Endodermal cell (in vitro differentiated cells): ENCODE data around the gene ATP12A. TPM values are rescaled to one million over a fixed set of nuclear protein-coding genes. Genes with fewer than 3 reads are reported as not detected.

Experiments
- DNase-seq: peaks from one replicate; pipeline ENCODE4 v3.0.0-alpha.2; 2017
- H3K27ac ChIP-seq: 2 replicates; pipeline ENCODE4 v1.5.1; 2013; ENCODE audit warnings: mild to moderate bottlenecking, low read depth, low read length, moderate library complexity
- H3K27me3 ChIP-seq: 2 replicates; pipeline ENCODE4 v1.6.1; 2013; ENCODE audit warnings: mild to moderate bottlenecking, low read length, moderate library complexity; ENCODE audit not compliant: insufficient read depth, control insufficient read depth, poor library complexity, severe bottlenecking
- H3K36me3 ChIP-seq: 2 replicates; pipeline ENCODE4 v1.7.0; 2013; ENCODE audit warnings: mild to moderate bottlenecking, low read length, moderate library complexity; ENCODE audit not compliant: control insufficient read depth, insufficient read depth
- H3K4me1 ChIP-seq: one replicate; pipeline ENCODE4 v1.7.0; 2013; ENCODE audit warnings: low read length; ENCODE audit not compliant: control insufficient read depth, insufficient read depth
- H3K4me3 ChIP-seq: 2 replicates; pipeline ENCODE4 v1.5.1; 2013; ENCODE audit warnings: mild to moderate bottlenecking, low read length, moderate library complexity
- H3K9ac ChIP-seq: 2 replicates; pipeline ENCODE4 v1.6.1; 2013; ENCODE audit warnings: mild to moderate bottlenecking, low read length, moderate library complexity; ENCODE audit not compliant: poor library complexity, severe bottlenecking; ENCODE audit errors: extremely low read depth
- H3K9me3 ChIP-seq: 2 replicates; pipeline ENCODE4 v1.6.1; 2013; ENCODE audit warnings: mild to moderate bottlenecking, low read length, moderate library complexity; ENCODE audit not compliant: control insufficient read depth
- H3K27ac Mint-ChIP-seq: 2 replicates; pipeline ENCODE4 v1.8.0; 2020; ENCODE audit warnings: mixed read lengths
- H3K27me3 Mint-ChIP-seq: 2 replicates; pipeline ENCODE4 v1.8.0; 2021; ENCODE audit warnings: mild to moderate bottlenecking, mixed read lengths; ENCODE audit not compliant: insufficient read depth
- H3K36me3 Mint-ChIP-seq: 2 replicates; pipeline ENCODE4 v1.8.0; 2020; ENCODE audit warnings: low read depth, mixed read lengths
- H3K4me1 Mint-ChIP-seq: 2 replicates; pipeline ENCODE4 v1.8.0; 2020; ENCODE audit warnings: mixed read lengths
- H3K4me3 Mint-ChIP-seq: 2 replicates; pipeline ENCODE4 v1.8.0; 2020; ENCODE audit warnings: mild to moderate bottlenecking, moderate library complexity, mixed read lengths
- H3K9me3 Mint-ChIP-seq: 2 replicates; pipeline ENCODE4 v1.8.0; 2020; ENCODE audit warnings: mild to moderate bottlenecking, mixed read lengths
- WGBS, 2 experiments: methylation state at CpG; one replicate each; pipeline versions ENCODE4 v1.1.5 to v1.1.7; 2013; ENCODE audit warnings: missing lambda C conversion rate in 2 of 2, mixed read lengths in 1 of 2; ENCODE audit not compliant: insufficient coverage in 1 of 2, insufficient read length in 1 of 2; 5-methylcytosine and 5-hydroxymethylcytosine counted together
- total RNA-seq, 2 donors: library from RNA; stranded (reverse); fragmentation: NEBNext Ultra II Directional in 1 of 2; extraction: Animal tissue kit (Norgen Biotek cat#: 25700) in 1 of 2; gene quantifications; 2 replicates in 1 of 2; 3 replicates in 1 of 2; pipeline ENCODE4 v1.2.1, GENCODE V29; 2021
- TF ChIP-seq, protein P1 (sequence below): fragments of 200-600 bp; sonication (generic); conservative IDR thresholded peaks from 2 replicates; pipeline ENCODE4 v1.5.0; 2021; ENCODE audit warnings: antibody characterized with exemption, mild to moderate bottlenecking

Gene ATP12A
- total RNA-seq, 2 donors from 2014 or later = 4.9 to 10.5 TPM

GRCh38 chr13:24719139-24719538 lies 38.9 kb downstream of the ATP12A start:
- Histone ChIP-seq H3K4me1 (peaks cover 8% of the 10 kb centered on the region), H3K27ac (no peak overlapping the region), H3K27me3 (no peaks in the 10 kb centered on the region), H3K36me3 (no peaks in the 10 kb centered on the region), H3K9ac (no peak overlapping the region), H3K4me3 (no peak overlapping the region), H3K9me3 (peaks cover 10% of the 10 kb centered on the region)
- Mint-ChIP-seq H3K4me3 (no peak overlapping the region), H3K27ac (no peak overlapping the region), H3K9me3 (peaks cover 13% of the 10 kb centered on the region), H3K27me3 (peaks cover 23% of the 10 kb centered on the region), H3K4me1 (peaks cover 13% of the 10 kb centered on the region), H3K36me3 (no peaks in the 10 kb centered on the region)
- WGBS, 2 experiments = 93 to 96% methylated on average over 12 of the region's 12 CpGs
- TF ChIP-seq, protein P1, sequence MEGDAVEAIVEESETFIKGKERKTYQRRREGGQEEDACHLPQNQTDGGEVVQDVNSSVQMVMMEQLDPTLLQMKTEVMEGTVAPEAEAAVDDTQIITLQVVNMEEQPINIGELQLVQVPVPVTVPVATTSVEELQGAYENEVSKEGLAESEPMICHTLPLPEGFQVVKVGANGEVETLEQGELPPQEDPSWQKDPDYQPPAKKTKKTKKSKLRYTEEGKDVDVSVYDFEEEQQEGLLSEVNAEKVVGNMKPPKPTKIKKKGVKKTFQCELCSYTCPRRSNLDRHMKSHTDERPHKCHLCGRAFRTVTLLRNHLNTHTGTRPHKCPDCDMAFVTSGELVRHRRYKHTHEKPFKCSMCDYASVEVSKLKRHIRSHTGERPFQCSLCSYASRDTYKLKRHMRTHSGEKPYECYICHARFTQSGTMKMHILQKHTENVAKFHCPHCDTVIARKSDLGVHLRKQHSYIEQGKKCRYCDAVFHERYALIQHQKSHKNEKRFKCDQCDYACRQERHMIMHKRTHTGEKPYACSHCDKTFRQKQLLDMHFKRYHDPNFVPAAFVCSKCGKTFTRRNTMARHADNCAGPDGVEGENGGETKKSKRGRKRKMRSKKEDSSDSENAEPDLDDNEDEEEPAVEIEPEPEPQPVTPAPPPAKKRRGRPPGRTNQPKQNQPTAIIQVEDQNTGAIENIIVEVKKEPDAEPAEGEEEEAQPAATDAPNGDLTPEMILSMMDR = no peak
- DNase-seq = no peak

DNA sequence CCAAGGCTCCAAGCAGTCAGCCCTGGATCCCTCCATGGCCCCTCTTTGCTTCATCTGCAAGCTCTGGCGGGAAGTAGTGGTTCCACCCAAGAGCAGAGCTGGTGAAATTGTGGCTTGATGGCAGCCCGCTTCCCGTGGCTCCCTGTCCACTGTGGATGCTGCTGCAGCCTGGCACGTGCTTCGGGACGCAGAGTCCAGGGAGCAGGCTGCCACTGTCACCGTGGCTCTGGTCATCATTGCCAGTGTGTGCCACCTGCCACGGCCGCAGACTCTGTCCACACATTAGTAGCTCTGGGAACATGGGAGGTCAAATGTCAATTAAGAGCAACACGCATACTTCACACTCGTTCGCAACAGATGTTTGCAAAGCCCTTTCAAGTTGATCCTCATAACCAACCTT lies 43.0 kb downstream of the ATP12A start:
- no peaks in the 10 kb centered on the region for H3K4me1 ChIP-seq
- Mint-ChIP-seq H3K36me3 (no peaks in the 10 kb centered on the region), H3K27ac (no peak overlapping the region), H3K4me1 (no peaks in the 10 kb centered on the region), H3K4me3 (no peak overlapping the region), H3K27me3 (peaks cover 38% of the 10 kb centered on the region), H3K9me3 (no peaks in the 10 kb centered on the region)
- H3K9me3 ChIP-seq = no peaks in the 10 kb centered on the region
- H3K27ac ChIP-seq = no peak overlapping the region
- no peaks in the 10 kb centered on the region for H3K36me3 ChIP-seq
- no peak overlapping the region for H3K4me3 ChIP-seq
- H3K27me3 ChIP-seq = no peaks in the 10 kb centered on the region
- TF ChIP-seq, protein P1 = no peak
- H3K9ac ChIP-seq = no peak overlapping the region
- WGBS, 2 experiments = 82 to 93% methylated on average over 10 to 12 of the region's 12 CpGs
- no peak for DNase-seq

GRCh38 chr13:24724714-24725113 lies 44.5 kb downstream of the ATP12A start:
- Mint-ChIP-seq H3K9me3 (no peaks in the 10 kb centered on the region), H3K27me3 (peaks cover 30% of the 10 kb centered on the region), H3K4me1 (no peaks in the 10 kb centered on the region), H3K4me3 (no peak overlapping the region), H3K36me3 (no peaks in the 10 kb centered on the region), H3K27ac (no peak overlapping the region)
- H3K27ac ChIP-seq = no peak overlapping the region
- H3K9ac ChIP-seq = no peak overlapping the region
- TF ChIP-seq, protein P1 = no peak
- H3K27me3 ChIP-seq = no peaks in the 10 kb centered on the region
- no peak overlapping the region for H3K4me3 ChIP-seq
- H3K4me1 ChIP-seq = no peaks in the 10 kb centered on the region
- no peaks in the 10 kb centered on the region for H3K36me3 ChIP-seq
- WGBS, 2 experiments = 78 to 97% methylated on average over 1 to 2 of the region's 2 CpGs
- H3K9me3 ChIP-seq = no peaks in the 10 kb centered on the region
- no peak for DNase-seq
